HG03103 (cell line): Measurements from ENCODE around the gene CPN1.
"Not testable (repeated sequence)": the region's sequence is repeated elsewhere in the genome, so short reads cannot be mapped to it uniquely, and the experiment has no call there.

Experiments used
- ATAC-seq: cut with Tn5 transposase; IDR thresholded peaks from one replicate; pipeline ENCODE4 v1.9.1; 2021; ENCODE audit warnings: low read depth; ENCODE audit not compliant: unreplicated experiment

Gene CPN1

DNA sequence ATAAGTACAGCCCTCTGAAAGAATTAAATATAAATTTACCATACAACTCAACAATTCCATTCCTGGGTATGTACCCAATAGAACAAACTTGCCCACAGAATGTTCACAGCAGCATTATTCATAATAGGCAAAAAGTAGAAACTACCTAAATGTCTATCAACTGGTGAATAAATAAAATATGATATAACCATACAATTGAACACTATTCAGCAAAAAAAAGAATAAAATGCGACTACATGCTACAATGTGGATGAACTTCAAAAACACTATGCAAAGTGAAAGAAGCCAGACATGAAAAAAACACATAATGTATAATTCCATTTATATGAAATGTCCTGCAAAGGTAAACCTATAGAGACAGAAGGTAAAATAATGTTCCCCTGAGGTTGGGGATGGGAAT lies 2.0 kb upstream of the CPN1 start:
- ATAC-seq = no peak

GRCh38 chr10:100082276-100082675 lies 607 bp upstream of the CPN1 start:
- not testable (repeated sequence) for ATAC-seq

GRCh38 chr10:100076750-100077149 lies 4.9 kb downstream of the CPN1 start:
- no peak for ATAC-seq

DNA sequence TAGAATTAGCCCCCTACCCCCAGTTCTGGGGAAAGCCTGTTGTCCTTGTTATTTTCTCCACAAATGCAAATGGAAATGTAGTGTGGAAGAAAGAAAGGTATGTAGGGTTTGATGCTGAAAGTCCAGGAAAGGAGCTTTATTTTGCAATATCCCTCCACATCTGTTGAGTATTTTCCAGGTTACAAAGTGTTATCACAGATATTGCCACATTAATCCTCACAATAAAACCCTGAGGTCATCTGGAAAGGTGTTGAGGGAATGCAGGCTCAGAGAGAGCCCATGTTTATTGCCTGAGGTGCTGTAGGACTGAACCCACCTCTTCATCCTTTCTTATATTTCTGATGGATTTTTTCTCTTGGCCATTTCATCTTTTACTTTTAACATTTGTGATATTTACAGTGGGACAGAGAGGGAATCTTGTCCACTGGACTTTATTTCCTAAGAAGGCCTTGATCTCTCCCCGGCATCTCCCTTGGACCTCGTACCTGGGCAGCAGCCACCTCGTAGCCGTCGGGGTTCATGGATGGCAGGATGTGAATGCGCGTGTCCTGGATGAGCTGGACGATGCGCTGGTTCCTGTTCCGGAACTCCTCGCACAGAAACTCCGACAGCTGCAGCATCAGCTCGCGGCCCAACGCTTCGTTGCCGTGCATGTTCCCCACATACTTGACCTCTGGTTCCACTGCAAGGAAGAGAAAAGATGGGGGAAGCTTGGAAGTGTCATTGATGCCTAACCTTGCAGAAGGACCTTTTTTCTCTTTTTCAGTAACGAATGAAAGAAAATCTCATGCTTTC lies 6.0 kb downstream of the CPN1 start:
- ATAC-seq = no peak

DNA sequence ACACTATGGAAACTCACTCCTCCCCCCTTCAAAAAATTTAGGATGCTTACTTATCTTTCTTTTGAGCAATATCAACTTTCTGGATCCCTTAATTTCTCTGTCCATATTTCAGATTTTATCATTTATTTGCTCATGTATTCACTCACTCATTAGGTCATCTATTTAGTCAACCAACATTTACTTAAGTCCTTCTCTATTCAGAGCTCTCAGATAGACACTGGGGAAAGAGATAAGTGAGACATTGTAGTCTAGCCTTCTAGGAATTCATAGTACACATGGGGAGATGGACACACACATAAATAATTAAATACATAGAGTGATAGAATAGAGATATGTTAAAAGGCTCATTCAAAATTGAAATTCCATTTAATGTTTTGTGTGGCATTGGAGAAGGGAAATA lies 9.2 kb downstream of the CPN1 start:
- no peak for ATAC-seq

DNA sequence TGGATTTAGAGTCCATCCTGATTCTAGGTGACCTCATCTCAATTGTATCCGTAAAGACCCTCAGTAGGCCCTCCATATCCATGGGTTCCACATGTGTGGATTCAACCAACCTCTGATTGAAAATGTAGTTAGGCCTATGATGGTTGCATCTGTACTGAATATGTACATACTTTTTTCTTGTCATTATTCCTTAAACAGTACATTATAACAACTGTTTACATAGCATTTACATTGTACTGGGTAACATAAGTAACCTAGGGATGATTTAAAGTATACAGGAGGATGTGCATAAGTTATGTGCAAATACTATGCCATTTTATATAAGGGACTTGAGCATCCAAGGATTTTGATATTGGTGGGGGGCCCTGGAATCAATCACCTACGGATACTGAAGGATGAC lies 10.1 kb downstream of the CPN1 start:
- no peak for ATAC-seq

GRCh38 chr10:100067466-100067865 lies 14.2 kb downstream of the CPN1 start:
- no peak for ATAC-seq

- ATAC-seq = no peak
These were observed 16.5 kb downstream of the CPN1 start for GRCh38 chr10:100065084-100065660.

DNA sequence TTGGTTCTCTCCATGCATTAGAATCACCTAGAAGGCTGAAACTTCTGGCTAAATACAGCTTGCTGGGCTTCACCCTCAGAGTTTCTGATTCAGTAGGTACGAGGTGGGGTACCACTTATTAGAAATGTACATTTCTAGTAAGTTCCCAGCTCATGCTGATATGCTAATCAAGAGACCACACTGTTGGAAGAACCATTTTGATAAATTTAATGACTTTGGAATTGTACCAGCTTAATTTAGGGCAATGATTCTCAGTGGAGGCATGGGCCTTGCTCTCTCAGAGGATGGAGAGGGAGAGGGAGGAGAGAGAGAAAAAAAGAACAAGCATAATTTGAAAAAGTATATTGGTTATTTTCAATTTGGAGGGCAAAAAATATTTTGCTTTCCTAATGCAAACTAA lies 20.3 kb downstream of the CPN1 start:
- no peak for ATAC-seq

GRCh38 chr10:100057948-100058347 lies 23.7 kb downstream of the CPN1 start:
- no peak for ATAC-seq

- ATAC-seq = no peak
These were observed 27.8 kb downstream of the CPN1 start for GRCh38 chr10:100053686-100054460.

GRCh38 chr10:100046021-100046486 lies 35.6 kb downstream of the CPN1 start:
- peak; percentile 59 for ATAC-seq

GRCh38 chr10:100045592-100045991 lies 36.1 kb downstream of the CPN1 start:
- no peak for ATAC-seq

DNA sequence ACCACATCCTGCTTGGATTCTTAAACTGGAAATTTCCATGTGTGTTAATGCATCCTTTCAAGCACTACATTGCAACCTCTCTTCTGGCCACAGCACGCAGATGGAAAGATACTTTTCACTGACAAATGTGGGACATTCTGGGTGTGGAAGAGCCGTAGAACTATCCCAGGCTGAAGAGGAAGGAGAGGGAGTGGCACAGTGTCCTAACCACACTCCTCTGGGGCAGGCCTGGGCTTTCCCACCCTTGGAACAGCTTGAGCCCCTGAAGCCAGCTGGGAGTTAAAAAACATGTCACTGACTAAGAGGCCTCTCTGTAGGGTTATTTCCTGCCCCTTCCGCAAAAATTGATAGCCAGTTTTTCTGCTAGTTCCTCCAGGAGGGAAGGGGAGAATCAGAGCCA lies 37.9 kb downstream of the CPN1 start:
- ATAC-seq = no peak

GRCh38 chr10:100043344-100043743 lies 38.3 kb downstream of the CPN1 start:
- no peak for ATAC-seq

- no peak for ATAC-seq
These were observed 40.2 kb downstream of the CPN1 start for GRCh38 chr10:100041306-100042002.

DNA sequence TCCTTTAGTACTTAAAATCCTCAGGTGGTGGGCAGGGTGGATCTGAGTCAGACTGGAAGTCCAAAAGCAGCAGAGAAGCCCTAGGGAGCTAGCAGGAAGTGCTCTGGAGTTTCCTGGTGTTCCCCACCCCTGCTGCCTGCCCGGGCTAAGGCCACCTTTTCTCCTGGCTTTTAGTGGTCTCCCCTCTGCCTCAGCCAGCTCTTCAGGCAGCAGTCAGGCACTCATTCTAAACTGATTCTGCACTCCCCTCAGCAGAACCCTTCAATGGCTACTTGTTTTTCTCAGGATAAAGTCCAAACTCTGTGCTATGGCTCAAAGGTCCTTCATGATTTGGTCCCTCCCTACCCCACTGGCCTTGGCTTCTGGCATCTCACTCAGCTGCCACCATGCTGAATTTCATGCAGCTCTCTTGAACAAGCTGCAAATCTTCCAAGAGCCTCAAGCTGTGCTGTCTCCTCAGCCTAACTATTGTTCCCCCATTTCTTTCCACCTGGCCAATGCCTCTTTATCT lies 43.1 kb downstream of the CPN1 start:
- no peak for ATAC-seq

DNA sequence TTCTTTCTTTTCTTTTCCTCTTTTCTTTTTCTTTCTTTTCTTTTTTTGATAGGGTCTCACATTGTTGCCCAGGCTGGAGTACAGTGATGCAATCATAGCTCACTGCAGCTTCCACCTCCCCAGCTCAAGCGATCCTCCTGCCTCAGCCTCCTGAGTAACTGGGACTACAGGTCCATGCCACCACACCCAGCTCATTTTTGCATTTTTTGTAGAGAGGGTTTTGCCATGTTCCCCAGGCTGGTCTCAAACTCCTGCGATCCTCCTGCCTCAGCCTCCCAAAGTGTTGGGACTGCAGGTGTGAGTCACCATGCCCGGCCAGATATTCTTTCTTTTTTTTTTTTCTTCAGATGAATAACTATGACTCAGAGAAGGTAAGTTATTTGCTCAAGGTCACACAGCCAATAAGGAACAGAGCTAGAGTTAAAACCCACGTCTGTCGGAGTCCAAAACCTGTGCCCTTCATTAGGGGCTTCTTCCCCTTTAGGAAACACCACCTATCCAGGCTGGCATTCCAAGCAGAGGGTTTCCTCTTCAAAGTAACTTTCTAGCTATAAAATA lies 43.8 kb downstream of the CPN1 start:
- ATAC-seq = no peak

GRCh38 chr10:100036850-100037249 lies 44.8 kb downstream of the CPN1 start:
- ATAC-seq = no peak

DNA sequence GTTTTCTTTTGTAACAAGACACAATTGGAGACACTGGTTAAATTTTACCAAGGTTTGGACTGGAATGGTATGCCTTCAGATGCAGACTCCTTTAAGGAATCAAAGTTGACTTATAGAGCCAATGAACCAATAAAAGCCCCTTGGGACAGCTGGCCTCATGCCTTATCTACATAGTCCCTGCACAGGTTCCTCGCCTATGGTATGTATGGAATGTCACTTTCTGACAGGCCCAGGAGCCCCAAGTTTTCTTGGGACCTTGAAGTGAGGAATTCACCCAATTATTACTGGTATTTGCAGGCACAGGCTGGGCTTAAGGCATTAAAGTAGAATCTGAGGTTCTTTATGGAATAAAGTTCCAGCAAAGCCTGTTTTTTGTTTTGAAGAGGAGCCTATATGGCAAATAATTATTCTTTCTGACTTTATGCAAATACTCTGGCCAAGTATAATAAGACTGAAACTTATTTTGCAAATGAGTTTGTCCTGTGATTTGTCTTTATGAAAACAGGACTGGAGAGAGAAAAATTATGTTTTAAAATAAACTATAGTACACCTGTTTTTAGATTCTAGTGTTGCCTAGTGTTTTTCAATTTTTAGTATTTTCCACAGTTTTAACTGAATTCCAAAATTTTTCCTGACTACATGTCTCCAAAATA lies 47.8 kb downstream of the CPN1 start:
- ATAC-seq = no peak
